COLO668 (cell line): ENCODE results near the gene ZRANB3.

Experiments used
- DNase-seq: peaks from one replicate; lab custom pipeline; 2025; ENCODE audit not compliant: unreplicated experiment; lab: John Stamatoyannopoulos, UW

The ZRANB3 gene

DNA sequence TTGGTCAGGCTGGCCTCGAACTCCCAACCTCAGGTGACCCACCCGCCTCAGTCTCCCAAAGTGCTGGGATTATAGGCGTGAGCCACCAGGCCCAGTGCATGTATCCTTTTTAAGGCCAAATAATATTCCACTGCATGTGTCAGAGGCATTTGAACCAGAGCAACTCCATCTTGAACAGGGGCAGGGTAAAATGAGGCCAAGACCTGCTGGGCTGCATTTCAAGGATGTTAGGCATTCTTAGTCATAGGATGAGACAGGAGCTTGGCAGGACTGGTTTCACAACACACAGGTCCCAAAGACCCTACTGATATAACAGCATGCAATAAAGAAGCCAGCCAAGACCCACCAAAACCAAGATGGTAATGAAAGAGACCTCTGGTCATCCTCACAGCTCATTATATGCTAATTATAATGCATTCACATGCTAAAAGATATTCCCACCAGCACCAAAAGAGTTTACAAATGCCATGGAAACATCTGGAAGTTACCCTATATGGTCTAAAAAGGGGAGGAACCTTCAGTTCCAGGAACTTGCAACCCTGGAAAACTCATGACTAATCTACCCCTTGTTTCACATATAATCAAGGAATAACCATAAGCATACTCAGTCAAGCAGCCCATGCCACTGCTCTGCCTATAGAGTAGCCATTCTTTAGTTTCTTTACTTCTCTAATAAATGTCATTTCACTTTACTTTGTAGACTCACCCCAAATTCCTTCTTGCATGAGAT is 274.3 kb downstream of the ZRANB3 start:
- DNase-seq, result no peak

DNA sequence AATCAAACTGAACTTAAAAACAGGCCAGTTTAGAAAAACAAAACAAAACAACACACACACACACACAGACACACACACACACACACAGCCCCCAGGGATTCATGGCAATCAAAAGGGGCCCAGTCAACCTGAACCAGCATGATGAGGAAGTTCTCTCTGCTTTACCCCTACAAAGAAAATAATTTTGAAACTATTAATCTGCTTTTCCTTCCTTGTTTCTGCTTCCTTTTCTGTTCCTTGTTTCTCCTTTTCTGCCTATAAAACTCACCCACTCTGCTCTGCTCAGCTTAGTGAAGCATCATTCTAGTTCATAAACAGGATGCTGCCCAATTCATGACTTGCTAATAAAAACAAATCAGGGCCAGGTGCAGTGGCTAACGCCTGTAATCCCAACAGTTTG is 275.8 kb downstream of the ZRANB3 start:
- DNase-seq, result no peak

DNA sequence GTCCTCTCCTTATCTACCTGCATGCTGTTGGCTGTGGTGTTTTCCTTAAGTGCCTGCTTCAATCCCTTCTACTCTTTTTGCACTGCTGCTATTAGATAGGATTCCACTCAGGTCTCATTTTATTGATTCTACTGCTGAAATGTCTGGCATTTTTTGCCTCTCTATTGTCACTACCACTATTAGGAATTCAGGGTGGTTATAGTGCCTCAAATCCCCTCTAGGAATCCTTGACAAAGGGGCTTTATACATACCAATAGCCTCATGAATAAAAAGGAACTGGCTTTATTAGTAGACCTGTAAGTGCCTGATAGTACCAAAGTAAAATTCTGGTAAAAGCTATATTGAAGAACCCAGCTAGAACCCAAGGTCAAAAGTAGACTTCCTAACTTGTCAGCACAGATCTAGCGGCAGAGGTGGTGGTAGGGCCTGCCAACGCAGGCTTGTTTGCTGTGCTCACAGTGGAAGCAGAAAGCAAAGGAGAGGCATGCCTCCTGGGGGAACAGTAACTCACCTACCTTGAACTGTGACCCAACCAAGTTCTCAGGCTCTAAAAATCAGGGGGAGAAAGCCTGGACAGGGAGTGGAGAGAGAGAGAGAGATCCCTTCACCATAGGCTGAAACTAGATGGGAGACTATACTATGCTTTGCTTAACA is 278.1 kb downstream of the ZRANB3 start:
- no peak for DNase-seq

DNA sequence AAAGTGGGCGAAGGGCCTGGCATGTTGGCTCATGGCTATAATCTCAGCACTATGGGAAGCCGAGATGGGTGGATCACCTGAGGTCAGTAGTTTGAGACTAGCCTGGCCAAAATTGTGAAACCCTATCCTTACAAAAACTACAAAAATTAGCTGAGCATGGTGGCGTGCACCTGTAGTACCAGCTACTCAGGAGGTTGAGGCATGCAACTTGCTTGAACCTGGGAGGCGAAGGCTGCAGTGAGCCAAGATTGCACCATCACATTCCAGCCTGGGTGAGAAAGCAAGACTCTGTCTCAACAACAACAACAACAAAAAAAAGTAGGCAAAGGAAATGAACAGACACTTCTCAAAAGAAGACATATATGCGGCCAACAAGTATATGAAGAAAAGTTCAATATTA is 282.4 kb downstream of the ZRANB3 start:
- DNase-seq, result no peak

DNA sequence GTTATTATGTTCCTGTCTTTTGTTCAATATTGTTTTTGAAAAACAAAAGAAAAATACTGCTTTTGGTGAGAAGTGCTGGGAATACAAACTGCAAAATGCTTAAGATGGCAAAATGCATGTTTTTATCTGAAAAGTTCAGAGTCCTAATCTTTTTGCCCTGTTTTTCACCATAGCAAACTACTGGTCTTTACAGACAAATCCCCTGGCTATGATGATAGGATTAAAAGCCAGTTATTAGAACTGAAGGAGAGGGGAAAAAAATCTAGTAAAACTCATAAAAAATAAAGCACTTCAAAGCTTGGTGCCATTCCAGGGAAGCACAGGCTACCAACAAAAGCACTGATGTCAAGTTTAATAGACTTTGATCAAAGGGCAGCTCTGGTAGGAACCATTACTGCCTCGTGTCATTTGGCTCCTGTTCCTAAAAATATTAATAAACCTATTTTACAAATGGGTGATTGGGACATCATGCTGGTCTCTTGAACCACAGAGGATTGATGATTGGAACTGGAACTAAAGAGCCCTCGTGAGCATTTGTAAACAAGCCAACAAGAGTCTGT is 284.2 kb downstream of the ZRANB3 start:
- DNase-seq, result no peak

DNA sequence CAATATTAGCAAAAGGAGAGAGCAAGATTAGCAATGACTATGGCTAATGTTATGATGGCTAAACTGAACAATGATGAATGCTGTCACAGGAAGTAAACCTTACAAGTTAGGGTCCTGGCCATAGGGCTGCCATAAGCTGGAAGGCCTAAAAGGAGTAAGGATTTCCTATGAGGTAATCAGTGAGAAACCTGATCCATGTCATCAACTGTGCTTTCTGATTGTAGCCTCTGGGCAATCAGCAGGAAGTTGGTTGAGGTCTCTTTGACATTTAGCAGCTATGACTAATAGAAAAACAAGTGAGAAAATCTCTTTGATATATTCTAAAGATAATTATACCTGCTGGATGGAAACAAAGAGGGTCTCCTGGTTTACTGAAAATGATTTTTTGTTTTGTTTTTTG is 285.9 kb downstream of the ZRANB3 start:
- DNase-seq, result peak; percentile 16

DNA sequence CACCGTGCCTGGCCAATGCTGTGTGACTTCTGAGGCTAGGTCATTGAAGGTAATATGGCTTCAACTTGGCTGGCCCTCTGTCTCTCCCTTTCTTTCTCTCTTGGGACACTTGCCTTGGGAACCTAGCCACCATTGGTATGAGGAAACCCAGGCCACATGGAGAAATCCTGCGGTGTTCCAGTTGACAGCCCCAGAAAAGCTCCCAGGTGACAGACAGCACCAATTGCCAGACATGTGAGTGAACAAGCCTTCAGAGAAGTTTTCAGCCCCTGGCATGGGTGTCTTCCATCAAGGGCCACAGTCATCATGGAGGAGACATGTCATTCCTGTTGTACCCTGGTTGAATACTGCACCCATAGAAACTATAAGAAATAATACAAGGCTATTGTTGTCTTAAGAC is 292.4 kb downstream of the ZRANB3 start:
- DNase-seq, result no peak

DNA sequence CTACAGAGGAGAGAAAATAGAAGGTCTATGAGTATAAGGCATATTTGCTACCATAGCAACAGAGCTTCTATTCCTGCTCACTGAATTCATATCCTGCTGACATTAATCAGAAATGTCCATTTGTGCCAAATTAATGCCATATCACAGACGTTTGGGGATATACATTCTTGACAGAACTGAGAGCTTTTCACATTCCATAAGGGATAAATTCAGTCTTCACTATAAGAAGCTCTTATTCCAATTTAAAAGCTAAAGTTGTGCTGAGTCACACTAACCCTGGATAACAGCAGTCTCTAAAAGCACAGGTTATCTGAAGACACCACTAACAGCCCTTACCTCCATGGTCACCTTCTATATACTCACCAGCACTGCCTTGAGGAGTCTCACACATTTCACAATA is 300.9 kb downstream of the ZRANB3 start:
- DNase-seq, result no peak

DNA sequence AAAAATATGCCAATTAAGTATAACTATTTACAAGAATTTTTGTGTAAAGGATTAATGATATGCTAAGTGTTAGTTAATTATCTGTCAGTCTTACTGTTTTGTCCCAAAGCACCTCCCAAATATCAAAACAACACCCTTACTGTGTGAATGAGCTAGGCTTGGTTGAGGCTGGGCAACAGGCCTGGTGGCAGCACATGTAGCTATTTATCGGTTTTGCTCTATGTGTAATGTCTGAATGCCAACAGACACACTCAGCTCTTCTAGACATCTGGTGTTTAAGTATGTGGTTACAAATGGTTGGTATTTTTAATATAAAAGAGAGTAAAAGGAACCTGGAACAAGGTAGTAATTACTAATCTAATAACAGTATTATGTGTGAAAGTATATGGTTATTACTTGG is 303.6 kb downstream of the ZRANB3 start:
- DNase-seq, result no peak

DNA sequence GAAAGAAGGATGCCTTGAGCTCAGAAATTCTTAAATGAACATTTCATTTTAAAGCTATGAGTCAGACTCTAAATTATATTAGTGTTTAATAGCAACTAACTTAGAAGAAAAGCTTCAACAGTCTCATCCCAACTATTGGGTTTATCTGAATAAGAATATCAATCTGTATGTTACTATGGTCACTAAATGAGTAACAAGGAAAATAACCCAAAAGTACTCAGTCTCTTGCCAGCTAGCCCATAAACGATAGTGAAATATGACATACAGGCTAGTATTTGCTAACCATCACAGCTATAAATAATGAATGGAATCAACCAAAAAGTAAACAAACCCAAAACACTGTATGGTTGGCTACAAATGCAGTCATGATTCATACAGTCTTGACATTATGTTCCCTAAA is 304.1 kb downstream of the ZRANB3 start:
- no peak for DNase-seq

DNA sequence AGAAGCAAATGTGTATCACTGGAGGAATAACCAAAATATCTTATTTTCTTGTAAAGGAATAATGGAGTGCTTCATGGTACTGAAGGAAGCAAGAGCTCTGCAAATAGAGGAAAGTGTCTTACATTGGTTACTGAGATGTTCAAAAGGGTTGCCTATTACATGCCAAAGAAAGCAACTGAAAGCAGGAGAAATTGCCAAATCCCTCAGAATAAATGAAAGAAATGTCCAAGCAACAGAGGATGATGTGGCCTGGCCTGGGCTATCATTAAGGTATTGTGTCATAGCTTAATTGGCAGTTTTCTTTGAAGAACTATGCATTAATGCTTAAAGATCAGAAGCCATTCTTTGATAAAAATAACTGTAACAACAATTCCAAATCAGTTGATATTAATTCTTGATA is 305.2 kb downstream of the ZRANB3 start:
- DNase-seq, result no peak

DNA sequence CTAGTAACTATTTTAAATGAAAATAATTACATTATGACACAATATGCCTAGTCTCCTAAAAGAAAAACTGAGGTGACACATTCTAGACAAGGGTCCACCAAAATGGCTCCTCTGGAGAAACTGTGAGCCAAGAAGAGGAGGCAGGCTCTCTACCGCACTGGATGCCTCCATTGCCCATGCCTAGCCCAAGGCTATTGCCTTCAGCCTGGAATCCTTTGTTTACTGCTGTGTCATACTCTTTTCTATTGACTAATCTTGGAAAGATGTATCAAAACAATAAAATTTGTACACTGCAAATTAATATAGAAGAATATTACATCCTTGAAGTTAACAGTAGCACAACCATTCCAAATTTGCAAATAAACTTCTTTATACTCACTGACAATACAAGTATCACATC is 311.8 kb downstream of the ZRANB3 start:
- no peak for DNase-seq

DNA sequence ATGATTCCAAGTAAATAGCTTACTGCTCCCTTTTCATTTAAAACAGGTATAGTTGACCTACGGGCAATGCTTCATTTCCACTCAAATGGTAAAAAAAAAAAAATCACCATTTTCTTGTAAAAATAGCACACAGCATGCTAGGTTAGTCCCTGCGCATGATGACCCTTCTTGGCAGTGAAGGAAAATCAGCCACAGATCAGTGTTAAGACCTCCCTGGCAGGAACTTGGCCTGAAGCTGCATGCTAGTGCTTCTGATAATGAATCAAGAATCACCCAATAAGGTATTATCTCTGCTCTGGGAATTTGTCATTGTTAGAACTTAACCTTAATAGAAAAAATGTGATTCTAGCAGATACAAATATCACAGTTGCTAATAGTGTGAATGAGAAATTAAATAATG is 312.6 kb downstream of the ZRANB3 start:
- no peak for DNase-seq

DNA sequence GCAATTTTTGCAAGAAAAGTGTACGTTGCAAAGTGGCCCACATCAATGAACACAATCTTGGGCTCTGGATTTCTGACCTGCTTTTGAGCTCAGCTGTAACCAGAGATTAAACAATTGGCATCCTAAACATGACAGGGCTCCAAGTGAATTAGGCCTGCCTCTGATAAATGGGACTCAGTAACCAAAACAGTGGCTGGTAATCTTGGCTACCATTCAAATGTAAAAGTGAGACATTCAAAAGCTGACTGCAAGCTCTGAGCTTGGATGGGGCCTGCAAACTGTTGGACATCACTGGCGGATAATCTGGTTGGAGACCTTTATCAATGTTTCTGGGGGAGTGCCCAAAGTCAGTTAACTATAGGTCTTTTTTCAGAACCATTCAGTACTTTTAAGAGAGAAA is 318.3 kb downstream of the ZRANB3 start:
- no peak for DNase-seq

DNA sequence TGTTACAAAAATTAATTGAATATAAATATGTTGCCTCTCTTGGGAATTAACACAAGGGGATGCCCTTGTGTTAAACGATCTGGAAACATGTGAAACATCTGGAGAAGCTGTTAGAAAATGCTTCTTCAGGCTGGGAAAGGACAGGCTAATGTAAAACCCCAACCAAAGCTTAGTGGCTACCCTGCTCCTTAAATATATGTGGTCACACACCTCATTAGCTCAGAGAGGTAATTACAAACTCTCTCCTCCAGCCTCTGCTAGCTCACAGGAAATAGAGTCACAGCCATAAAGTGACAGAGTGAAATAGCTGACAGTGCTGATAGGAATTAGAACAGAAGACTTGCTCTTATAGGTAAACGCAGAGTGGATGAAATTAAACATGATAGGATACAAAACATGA is 323.0 kb downstream of the ZRANB3 start:
- no peak for DNase-seq

DNA sequence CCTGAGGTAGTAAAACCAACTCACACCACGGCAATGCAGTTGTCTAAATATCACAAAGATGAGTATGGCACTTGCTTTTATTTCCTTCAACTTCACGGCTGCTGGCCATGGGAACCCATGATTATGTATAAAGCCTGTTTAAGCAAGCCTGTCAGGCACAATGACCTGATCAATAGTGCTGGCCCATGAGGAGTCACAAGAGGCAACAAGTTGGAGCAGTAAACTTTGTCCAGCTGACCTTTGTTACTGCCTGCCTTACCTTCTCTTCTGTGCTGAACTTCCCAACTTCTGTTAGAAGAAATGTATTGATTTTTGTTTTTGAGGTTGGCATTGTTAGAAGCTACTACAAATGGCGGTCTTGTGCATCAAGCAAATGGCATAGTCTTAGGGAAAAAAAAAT is 327.1 kb downstream of the ZRANB3 start:
- DNase-seq, result no peak

DNA sequence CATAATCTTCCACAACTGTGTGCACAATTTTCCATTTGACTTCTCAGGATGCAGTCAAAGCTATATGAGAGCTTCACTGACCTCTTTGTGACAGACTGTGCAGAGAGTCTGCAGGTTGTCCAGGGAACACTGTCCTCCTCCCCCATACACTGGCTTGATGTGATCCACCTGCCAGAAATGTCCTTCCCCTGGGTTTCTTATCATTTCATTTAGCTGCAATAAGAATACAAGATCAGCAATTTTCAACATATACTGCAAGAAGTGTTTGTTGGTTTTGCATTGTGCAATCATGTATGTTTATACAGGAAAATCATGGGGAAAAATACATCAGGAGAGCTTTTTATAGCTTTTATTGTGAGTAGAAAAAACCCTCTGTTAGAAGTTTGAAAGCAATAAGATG is 328.3 kb downstream of the ZRANB3 start:
- no peak for DNase-seq

DNA sequence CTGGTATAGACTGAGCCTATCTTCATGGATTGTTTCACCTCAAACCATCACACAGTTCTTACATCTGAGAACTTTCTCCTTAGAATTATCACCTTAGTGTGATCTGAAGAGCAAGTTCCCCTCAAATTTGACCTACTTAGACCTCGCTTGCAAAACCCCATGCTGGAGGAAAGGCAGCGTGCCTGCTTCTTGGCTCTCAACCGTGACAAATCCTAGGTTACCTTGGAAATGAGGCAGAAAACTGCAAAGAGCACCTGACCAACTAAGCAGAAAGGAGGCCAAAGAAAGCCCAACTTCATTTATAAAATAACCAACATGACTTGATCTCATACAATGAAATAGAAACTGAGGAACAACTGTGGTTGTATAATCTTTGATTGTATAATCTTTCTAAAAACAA is 332.5 kb downstream of the ZRANB3 start:
- no peak for DNase-seq

DNA sequence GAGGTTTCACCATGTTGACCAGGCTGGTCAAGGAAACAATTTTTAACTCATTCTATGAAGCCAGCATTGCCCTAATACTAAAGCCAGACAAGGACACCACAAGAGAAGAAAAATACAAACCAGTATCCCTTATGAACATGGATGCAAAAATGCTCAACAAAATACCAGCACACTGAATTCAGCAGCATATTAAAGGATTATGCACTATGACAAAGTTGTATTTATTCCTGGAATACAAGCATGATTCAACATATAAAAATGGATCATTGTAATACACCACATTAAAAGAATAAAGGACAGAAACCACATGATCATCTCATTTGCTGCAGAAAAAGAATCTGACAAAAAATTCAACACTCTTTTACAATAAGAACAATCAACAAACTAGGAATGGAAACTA is 340.2 kb downstream of the ZRANB3 start:
- DNase-seq, result no peak

DNA sequence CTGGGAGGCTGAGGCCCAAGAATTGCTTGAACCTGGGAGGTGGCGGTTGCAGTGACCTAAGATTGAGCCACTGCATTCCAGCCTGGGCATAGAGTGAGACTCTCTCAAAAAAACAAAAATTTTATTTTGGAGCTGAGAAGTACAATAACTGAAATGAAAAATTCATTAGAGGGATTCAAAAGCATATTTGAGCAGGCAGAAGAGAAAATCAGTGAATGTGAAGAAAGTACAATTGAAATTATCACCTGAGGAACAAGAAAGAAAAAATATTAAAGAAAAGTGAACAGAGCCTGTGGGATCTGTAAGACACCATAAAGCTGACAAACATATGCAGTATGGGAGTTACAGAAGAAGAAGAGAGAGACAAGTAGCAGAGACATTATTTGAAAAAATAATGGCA is 341.9 kb downstream of the ZRANB3 start:
- DNase-seq, result no peak

DNA sequence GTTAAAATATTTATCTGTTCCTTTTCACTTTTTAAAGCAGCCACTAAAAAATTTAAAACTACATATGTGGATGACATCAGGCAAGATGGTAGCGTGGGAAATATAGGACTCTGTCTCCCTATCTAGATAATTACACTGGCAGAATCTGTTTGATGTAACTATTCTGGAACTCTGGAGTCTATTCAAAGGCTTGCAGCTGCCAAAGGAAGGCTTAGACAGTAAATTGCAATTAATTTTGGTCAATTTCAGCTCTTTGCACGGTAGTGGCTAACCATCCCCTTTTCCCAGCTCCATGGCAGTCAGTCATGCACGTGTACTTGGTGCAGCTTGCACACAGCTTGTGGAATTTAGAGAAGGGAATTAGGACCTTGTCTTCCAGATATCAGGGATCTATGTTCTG is 343.7 kb downstream of the ZRANB3 start:
- DNase-seq, result no peak

DNA sequence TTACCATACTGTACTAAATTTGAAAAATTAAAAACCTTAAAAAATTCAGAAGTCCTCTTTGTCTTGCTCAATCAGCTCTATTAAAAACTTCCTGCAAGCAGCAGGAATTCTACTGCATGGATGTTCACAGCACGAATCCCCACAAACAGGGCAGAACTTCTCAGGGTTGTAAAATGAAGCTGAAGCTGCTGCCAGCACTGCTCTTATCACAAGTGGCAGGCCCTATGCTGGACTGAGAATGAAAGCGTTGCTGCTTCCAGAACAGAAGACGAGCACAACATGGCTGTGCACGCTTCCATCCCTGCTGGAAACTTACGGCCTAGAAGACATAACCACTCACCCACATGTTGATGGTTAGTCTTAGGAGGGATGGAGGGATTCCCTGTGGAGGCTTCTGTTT is 345.0 kb downstream of the ZRANB3 start:
- DNase-seq, result no peak

DNA sequence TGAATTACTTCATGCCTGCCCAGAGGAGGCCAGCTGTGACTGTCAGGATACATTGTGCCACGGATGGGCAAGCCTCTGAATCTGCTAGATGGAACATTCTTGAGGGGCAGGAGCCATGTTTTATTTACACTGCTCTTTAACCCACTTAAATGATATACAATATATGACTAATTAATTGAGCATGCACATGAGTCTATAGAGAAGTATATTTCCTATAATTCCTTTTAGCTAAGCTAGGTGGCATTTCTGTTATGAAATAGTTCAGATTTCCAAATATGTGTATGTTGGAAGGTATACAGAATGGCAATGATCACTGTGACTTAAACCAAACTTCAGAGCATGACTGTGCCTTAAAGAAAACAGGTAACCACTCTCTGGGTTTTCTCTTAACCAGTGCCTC is 347.2 kb downstream of the ZRANB3 start:
- no peak for DNase-seq
